SHP77 (cell line): ENCODE results near the gene ABCG8.
"Not testable (repeated sequence)": the region's sequence is repeated elsewhere in the genome, so short reads cannot be mapped to it uniquely, and the experiment has no call there.

Experiments used
- DNase-seq, 2 experiments: peaks; one replicate each; lab custom pipeline; 2025; lab: John Stamatoyannopoulos, UW

Gene ABCG8

DNA sequence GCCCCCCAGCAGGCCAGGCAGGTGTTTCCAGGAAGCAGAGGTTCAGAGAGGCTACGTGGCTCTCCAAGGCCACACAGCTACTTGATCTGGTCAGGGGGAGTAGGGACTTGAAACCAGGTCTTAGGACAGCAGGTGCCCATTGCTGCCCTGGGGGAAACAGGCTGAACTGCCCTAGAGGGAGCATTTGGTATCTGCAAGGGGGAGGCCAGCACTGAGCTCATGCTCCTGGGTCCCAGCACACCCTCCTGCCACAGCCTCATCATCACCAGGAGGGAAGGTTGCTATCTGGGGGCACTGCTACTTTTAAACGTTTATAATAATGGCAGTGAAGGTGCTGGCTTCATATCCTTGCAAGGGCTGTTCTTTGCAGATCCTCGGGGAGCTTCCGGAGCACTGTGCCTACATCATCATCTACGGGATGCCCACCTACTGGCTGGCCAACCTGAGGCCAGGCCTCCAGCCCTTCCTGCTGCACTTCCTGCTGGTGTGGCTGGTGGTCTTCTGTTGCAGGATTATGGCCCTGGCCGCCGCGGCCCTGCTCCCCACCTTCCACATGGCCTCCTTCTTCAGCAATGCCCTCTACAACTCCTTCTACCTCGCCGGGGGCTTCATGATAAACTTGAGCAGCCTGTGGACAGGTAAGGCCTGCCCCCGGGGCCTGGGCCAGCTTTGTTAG lies 36.1 kb downstream of the ABCG8 start:
- DNase-seq = no peak

DNA sequence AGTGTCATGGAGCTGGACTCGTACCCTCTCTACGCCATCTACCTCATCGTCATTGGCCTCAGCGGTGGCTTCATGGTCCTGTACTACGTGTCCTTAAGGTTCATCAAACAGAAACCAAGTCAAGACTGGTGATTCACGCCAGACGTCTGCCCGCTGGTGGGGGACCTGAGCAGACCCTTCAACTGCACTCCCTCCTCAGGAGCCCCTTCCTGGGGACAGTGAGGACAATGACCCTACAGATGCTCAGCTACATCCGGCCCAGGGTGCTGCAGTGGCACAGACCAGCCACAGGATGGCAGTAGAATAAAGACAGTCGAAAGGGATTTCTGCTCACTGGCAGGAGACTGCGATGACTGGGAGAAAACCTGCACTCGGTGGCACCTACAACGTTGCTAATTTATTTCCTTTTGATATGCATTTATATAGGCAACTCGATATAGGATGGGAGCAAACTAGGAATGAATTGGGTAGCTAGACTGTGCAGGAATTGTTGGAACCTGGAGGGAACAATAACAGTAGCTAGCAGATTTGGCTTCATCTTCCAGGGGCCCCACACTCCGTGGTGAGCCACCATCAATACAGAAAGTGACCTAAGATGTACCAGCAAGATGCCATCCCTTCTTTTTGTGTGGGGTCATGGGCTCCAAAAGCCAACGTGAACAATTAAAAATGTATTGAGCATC lies 39.2 kb downstream of the ABCG8 start:
- peak; percentile 66 to 75 for DNase-seq

DNA sequence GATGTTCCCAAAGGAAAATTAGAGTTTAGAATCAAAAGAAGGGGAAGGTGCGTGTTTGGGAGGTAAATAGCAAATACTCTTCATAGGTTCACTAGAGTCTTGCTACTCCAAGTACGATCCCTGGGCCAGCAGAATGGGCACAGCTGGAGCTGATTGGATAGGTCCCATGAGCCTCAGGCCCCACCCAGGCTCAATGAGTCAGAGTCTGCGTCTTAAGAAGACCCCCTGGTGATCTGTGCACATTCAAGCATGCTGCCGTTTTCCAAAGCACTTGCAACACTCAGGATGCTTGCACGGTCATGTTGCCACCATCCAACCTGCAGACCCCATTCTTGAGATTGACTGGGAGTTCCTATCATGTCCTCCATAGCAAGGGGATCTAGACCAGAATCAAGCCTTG lies 40.5 kb downstream of the ABCG8 start:
- no peak for DNase-seq

DNA sequence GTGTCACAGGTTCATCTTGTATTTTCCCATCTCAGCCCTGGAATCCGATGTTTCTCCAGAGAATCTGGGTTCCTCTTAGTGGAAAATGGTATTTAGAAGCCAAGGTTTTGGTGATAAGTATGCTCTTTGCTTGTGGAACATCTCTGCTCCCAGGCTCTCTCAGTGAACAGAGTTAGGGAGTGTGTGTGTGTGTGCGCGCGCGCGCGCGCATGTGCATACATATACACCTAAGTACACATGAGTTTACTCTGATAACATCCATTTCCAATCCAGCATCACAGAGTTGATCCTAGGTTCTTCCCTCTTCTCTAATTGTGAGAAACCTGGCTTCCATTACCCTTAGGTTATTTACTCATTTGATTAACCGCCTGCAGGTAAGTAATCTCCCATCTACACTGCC lies 41.7 kb downstream of the ABCG8 start:
- DNase-seq = no peak

DNA sequence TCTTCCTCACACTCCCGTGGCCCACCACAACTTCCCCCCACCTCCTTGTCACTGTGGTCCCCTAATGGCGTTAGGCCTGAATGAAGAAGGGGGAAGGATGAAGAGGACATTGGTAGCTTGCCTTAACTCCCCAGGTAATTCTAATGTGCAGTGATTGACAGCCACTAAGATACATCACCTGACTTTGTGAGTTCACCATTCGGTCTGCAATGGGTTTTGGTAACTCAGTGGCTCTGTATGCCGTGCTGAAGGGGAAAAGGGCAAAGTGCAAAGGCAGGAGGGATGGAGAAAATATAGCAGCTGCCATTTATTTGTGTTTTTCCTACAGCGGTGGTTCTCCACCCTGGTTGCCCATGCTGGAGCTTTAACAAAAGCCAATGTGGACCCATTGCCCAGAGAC lies 42.2 kb downstream of the ABCG8 start:
- no peak for DNase-seq

DNA sequence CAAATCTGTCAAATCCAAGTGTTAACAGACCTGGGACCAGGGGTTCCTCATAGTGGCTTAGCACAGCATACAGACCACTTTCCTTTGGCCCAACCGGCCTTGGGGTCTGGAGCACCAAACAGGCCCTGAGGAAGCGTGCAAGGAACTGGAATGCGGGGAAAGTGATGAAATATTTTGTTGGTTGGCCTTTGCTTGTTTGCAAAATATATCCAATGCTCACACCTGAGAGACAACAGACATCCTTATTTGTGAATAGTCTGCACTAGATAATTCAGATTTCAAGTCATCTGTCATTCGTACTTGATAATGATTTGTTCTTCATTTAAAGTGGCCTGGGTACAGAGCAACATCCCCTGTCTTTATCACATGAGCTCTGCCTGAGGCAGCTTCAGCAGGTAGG lies 43.5 kb downstream of the ABCG8 start:
- no peak for DNase-seq

DNA sequence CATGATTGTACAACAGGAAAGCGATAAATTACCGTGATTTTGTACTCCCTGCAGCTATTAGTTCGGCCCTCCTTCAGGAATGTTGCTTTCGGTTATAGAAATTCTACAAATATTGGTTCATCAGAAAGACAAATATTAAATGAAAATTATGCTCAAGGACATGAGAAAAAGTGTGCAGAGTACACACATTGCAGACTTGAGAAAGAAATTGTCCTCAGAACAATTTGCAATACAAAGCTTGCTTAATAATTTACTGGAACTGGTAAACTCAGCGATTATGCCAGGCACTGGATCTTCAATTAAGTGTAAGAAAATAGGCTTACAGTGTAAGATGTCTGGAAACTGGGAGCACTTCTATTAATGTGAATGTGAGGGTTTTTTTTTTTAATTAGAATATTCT lies 45.9 kb downstream of the ABCG8 start:
- DNase-seq = no peak

DNA sequence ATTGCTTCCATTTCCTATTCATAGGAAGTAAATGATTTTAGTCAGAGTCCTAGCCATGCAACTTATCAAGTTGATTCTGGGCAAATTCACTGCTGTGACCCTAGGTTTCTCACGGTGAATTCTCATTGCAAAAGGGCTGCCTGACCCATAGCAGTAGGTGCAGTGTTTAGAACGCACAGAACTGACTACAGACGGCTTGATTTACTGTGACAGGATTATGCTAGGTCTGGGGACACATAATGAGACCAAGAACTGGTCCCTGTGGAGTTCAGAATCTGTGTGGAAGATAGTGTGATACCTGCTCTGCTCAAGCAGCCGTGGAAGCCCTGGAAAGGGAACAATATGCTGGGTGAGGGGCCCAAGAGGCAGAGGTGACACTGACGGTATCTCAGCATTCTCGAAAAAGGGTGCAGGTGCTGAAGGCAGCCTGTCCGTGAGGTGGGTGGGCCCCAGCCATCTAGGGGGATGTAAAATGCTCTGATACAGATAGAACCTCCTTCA lies 46.4 kb downstream of the ABCG8 start:
- no peak for DNase-seq

DNA sequence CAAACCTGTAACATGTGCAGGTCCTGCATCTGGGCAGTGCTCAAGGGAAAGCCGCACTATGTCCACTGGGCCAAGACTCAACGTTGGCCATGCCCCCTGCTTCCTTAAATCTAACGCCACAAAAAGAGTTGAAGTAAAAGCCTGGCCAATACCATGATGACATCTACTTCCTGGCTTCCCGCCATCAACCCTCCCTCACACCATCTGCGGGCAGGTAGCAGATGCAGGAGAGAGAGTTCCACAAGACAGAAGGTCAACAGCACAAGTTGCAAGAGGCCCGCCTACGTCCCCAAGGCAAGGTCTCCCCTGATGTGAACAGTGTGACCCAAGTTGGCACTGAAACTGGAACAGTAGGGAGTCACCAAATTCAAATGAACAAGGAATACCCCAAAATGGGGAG lies 48.4 kb downstream of the ABCG8 start:
- no peak for DNase-seq

DNA sequence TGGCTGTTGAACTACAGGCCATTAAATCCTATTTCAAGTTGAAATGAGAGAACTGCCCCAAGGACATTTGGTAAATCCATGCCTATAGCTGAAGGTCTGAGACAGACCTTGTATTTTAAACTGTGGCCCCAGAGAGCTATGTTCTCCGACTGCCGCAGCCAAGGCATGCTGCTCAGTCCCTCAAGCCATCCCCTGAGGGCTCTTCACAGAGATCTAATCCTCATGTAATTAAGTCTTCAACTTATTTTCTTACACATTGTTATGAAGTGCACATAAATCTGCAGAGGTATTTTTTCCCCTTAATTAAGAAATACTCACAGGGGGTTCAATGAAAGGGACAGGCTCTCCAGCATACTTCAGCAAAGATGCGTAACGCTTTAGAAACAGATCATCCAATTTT lies 50.6 kb downstream of the ABCG8 start:
- DNase-seq = no peak

DNA sequence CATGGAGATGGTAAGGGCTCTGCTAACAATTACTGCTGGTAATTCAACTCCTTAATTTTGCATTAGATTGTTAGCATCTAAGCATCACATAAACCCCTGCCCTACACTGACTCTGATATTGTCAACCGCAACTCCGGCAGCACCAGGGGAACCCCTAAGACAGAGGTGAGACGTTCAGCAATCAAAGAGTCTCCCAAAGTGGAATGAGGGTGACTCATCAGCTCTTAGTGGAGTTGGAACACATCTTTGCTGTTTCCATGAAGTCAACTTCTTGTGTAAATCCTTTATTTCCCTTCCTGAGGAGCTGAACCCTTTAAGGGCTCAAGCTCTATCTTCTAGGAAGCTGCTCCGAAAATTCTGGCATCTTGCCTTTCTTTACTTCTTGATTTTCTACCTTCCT lies 52.1 kb downstream of the ABCG8 start:
- no peak for DNase-seq

DNA sequence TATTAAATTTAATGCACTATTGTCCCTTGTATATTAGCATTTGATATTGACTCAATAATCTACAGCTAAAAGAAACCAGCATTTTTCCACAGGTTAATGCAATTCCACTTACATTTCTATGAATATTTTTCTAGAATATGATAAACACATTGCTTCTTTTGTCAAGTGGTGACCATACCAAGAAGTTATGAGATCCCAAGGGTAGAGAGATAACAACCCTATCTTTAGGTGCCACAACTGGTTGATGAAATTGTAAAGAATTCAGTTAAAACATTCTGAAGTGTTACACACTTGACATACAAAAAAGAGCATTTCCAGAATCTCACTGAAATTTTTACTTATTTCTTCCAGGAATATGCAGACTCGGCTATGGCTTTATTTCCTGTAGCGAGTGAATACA lies 56.0 kb downstream of the ABCG8 start:
- DNase-seq = no peak

DNA sequence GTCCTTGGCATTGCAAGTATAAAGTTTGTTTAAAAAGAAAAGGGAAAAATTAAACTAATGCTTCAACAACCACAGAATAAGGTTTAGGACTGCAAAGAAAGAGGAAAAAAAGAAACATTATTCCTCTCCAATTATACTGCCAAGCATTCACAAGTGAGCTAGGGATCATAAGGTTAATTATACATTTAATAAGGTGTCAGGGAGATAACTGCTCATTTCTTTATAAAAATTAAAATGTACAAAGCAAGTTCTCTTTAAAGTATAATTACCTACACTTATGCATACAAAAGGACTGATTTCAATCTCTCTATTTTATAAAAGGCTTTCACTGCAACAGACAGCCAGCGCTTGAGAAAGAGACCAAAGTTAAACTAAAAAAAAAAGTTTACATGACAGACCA lies 58.1 kb downstream of the ABCG8 start:
- no peak for DNase-seq

DNA sequence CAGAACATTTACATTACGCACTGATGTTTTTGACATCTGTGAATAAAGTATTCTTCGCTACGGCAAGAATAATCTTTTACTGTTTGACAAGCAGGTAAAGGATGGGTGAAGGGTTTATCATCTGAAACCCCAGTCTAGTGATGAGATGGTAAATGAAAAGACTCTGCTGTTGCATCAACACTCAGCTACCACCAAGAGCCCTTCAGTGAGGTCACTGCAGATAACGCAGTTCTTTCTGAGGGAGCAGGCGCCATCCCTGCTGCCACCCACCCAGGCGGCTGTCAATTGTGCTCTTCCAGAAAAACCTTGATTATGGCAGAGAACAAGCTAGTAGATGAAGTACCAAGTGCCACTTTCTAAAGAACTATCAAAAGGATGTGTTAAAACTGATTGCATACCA lies 58.7 kb downstream of the ABCG8 start:
- no peak for DNase-seq

DNA sequence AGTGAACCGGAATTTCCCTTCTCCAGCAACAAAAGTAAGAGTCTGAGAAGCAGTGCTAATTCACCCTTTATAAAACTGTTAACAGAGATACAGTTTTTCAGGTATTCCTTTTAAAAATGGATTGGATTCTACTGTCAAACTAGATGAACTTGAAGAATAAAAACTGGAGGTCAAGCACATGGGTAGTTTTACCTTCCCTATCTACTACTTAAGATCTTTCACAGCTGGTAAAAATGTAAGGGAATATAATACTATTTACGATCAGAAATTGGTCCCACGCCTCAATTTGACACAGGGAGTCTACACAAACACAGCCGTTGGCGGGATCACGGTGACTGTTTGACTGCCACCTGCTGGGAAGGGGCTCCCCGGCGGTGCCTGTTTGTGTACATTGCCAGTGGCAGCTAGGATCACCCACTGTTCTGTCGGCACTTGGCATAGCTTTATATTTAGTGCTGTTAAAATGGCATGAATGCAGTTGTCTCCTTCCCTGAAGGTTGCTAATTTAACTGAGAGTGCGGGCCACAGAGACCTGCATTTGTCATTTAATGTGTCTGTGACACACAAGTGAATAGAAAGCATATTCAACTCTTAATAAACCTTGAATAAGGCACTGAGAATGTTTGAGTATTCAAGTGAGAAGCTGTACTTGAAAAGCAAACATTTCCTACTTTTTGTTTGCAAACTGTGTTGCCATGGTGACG lies 59.5 kb downstream of the ABCG8 start:
- DNase-seq = peak; percentile 27 to 30

DNA sequence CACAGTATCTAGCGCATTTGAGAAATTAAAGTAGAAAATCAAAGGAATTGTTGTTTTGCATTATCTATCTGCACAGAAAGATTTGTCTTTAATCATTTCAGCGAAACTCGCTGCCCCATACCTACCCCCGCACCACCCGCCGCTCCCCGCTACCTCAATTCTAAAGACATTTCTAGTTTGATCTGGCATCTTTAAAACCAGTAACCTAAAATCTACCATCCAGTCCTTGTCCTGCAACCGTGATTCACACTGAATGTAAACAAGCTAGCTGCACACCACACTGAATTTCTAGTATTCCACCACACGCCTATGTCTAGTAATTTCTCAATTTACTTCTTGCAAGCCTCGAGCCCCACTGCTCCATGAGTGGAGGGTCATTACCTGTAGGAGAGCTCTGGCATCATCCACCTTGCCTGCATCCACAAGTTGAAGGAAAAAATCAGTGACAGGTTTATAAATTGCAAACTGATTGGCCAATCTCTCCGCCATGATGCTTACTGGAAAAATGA lies 60.1 kb downstream of the ABCG8 start:
- DNase-seq = no peak

DNA sequence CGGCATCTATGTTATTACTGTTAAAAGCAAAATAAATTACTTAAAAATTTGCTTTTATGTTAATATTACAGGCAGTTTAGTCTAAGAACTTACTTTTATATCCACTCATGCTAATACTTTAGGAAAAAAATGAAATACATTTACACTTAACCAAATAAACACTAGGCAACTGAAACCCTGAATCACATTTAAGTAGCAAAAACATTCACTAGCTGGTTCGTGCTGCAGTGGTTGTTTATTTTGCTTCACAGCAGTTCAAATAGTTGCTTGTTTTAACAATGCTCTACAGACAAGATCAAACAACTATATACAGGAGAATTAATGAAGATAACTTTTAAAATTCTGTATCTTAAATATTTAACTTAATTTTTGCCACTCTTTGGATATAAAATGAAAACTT lies 60.8 kb downstream of the ABCG8 start:
- no peak for DNase-seq

DNA sequence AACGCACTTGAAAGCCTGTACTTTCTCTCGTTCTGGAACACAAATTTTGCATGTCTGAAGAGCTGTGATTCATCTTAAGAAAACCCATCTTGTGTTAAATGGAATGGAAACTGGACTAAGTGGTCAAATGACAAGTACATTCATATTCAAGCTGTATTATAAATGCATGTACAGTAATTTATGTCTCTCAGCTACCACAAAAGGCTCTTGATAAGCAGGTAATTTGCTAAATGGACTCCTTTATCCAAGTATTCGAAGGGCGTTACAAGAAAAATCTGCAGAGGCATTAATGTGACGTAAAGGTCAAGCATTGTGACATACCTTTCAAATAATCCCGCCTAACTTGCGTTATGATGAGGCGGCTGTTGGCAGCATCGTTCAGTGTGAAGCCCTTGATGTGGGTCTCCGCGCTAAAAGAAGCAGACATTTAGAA lies 66.6 kb downstream of the ABCG8 start:
- no peak for DNase-seq

DNA sequence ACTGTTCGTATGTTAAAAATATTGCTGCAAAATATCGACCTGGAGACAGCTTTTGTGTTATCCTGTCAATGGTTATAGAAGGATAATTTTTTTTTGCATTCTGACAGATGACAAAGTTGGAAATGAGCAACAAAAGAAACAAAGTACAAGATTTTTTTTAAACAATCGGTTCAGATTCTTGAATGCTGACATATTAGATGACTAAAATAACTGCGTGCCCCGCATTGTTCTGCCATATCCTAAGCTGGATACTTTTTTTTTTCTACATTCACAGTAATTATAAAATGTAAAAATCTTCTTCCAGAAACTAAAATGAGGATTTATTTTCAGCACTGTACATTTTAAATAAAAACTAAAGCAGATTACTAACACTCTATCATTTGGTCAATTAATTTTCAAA lies 67.1 kb downstream of the ABCG8 start:
- no peak for DNase-seq

DNA sequence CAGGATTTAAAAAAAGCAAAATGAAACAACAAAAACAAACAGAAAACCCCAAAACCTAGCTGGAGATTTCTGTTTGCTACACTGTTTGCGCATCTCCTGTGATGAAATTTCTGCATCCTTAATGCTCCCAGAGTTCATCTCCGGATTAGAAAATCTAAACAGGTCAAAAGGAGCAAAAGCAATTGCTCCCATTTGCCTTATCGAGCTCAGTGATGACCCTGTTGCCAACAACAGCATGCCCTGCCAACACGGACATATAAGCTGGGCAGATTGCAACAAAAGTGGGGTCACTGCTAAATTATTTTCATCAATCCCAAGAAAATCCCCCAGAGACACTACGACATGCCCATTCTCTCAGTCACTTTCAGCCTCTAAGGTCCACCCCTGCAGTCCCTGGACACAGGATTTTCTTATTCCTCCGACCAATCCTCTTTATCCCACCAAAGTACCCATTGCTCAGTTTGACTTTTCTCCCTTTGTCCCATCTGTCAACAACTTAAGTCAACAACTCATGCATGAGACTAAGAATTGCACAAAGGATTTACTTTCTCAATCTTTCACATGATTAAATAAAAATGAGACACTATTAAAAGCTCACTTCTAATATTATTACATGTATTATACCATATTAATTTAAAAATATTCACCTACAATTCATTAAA lies 67.8 kb downstream of the ABCG8 start:
- no peak for DNase-seq

DNA sequence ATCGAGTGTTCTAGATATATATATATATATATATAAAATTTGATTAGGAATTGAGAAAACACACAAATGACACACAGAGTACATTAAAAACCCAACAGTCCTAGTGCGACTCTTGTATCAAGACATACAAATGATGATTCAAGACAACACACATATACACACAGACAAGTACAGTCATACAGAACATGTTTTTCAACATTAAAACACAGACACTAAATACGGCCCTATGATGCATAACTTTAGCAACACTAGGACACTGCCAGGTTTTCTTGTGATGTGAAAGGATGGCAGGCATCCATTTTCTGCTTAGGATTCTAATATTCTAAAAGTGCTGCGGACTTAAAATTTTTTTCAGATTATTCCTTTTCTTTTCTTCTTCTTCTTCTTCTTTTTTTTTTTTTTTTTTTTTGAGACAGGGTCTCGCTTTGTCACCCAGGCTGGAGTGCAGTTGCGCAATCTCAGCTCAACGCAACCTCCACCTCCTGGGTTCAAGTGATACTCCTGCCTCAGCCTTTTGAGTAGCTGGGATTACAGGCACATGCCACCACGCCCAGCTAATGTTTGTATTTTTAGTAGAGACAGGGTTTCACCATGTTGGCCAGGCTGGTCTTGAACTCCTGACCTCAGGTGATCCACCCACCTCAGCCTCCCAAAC lies 72.5 kb downstream of the ABCG8 start:
- DNase-seq = not testable (repeated sequence)

DNA sequence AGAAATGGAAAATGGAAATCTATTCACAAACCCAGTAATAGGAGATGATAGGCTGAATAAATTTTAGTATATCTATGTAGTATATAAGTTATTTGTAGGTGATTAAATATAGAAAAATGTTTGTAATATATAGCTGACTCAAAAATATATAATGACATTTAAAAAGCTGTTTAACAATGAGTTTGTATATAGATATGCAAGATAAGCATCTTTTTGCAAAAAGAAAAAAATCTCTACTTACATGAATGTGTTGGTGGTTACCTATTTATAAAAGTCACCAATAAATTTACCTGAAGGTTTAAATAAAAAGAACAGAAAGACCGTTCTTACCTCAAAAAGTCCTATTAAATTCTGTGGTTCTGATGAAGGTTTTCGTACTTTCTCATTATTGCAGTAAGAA lies 85.7 kb downstream of the ABCG8 start:
- no peak for DNase-seq
